Mesenchymal stem cell (in vitro differentiated cells and primary cell): ENCODE data around the gene E2F4.

Source experiments
- DNase-seq: peaks from one replicate; pipeline ENCODE4 v3.0.0-alpha.2; 2013
- H2AFZ ChIP-seq: one replicate; pipeline ENCODE4 v1.6.1; 2013; ENCODE audit warnings: low read depth, mild to moderate bottlenecking, control low read depth, inconsistent platforms, low read length, moderate library complexity
- H2AK5ac ChIP-seq: 2 replicates; pipeline ENCODE4 v1.6.1; 2013; ENCODE audit warnings: low read length, moderate library complexity, mild to moderate bottlenecking, inconsistent platforms; ENCODE audit not compliant: severe bottlenecking
- H2BK120ac ChIP-seq: one replicate; pipeline ENCODE4 v1.6.1; 2013; ENCODE audit warnings: low read depth, mild to moderate bottlenecking, inconsistent platforms, low read length, moderate library complexity
- H2BK12ac ChIP-seq, 2 experiments: one replicate each; pipeline ENCODE4 v1.6.1; 2013; ENCODE audit warnings: inconsistent platforms in 2 of 2, low read length in 2 of 2, mild to moderate bottlenecking in 2 of 2, moderate library complexity in 2 of 2, control low read depth in 1 of 2
- H2BK15ac ChIP-seq: one replicate; pipeline ENCODE4 v1.6.1; 2013; ENCODE audit warnings: mild to moderate bottlenecking, low read depth, inconsistent platforms; ENCODE audit not compliant: poor library complexity, severe bottlenecking
- H2BK5ac ChIP-seq: 2 replicates; pipeline ENCODE4 v1.6.1; 2013; ENCODE audit warnings: low read depth, mild to moderate bottlenecking, low read length, control low read depth, inconsistent platforms; ENCODE audit not compliant: poor library complexity, severe bottlenecking
- H3K14ac ChIP-seq, 2 experiments: one replicate each; pipeline ENCODE4 v1.6.1; 2013; ENCODE audit warnings: inconsistent platforms in 2 of 2, low read length in 2 of 2, control low read depth in 1 of 2, mild to moderate bottlenecking in 1 of 2, moderate library complexity in 1 of 2
- H3K18ac ChIP-seq, 2 experiments: one replicate each; pipeline ENCODE4 v1.6.1; 2013; ENCODE audit warnings: inconsistent platforms in 2 of 2, low read length in 2 of 2, control low read depth in 1 of 2, low read depth in 1 of 2, mild to moderate bottlenecking in 1 of 2
- H3K23ac ChIP-seq, 2 experiments: one replicate each; pipeline ENCODE4 v1.6.1; 2013; ENCODE audit warnings: inconsistent platforms in 2 of 2, low read length in 2 of 2, mild to moderate bottlenecking in 2 of 2, moderate library complexity in 2 of 2, control low read depth in 1 of 2
- H3K27ac ChIP-seq: 2 replicates; pipeline ENCODE4 v1.5.1; 2013; ENCODE audit warnings: mild to moderate bottlenecking, moderate library complexity, low read length, control low read depth, inconsistent platforms; ENCODE audit not compliant: poor library complexity, severe bottlenecking
- H3K27me3 ChIP-seq, 2 experiments: 2 replicates each; pipeline versions ENCODE4 v1.6.1 to v1.7.0; 2013; ENCODE audit warnings: low read length in 2 of 2, mild to moderate bottlenecking in 2 of 2, moderate library complexity in 2 of 2, control low read depth in 1 of 2, inconsistent platforms in 1 of 2; ENCODE audit not compliant: control insufficient read depth in 1 of 2, insufficient read depth in 1 of 2
- H3K36me3 ChIP-seq, 2 experiments: 2 replicates each; pipeline versions ENCODE4 v1.6.1 to v1.7.0; 2013; ENCODE audit warnings: low read length in 2 of 2, control low read depth in 1 of 2, inconsistent platforms in 1 of 2, low read depth in 1 of 2, mild to moderate bottlenecking in 1 of 2; ENCODE audit not compliant: insufficient read depth in 2 of 2, control insufficient read depth in 1 of 2
- H3K4ac ChIP-seq, 2 experiments: one replicate each; pipeline ENCODE4 v1.6.1; 2013; ENCODE audit warnings: inconsistent platforms in 2 of 2, low read length in 2 of 2, mild to moderate bottlenecking in 2 of 2, moderate library complexity in 2 of 2, control low read depth in 1 of 2, low read depth in 1 of 2
- H3K4me1 ChIP-seq: 2 replicates; pipeline ENCODE4 v1.6.1; 2013; ENCODE audit warnings: low read depth, low read length, control low read depth; ENCODE audit not compliant: control insufficient read depth, insufficient read depth
- H3K4me2 ChIP-seq: 2 replicates; pipeline ENCODE4 v1.6.1; 2013; ENCODE audit warnings: low read length, mild to moderate bottlenecking, inconsistent platforms; ENCODE audit not compliant: poor library complexity, severe bottlenecking
- H3K4me3 ChIP-seq, 2 experiments: 2 replicates each; pipeline versions ENCODE4 v1.5.1 to v1.7.0; 2013; ENCODE audit warnings: low read length in 2 of 2, mild to moderate bottlenecking in 2 of 2, control low read depth in 1 of 2, low read depth in 1 of 2; ENCODE audit not compliant: insufficient read depth in 1 of 2
- H3K79me1 ChIP-seq: replicated peaks from 2 replicates; pipeline ENCODE4 v1.6.1; 2013; ENCODE audit warnings: mild to moderate bottlenecking, control low read depth, low read length, inconsistent platforms; ENCODE audit not compliant: poor library complexity, severe bottlenecking
- H3K9ac ChIP-seq: 2 replicates; pipeline ENCODE4 v1.7.0; 2013; ENCODE audit warnings: mild to moderate bottlenecking, low read length, moderate library complexity
- H3K9me3 ChIP-seq: 2 replicates; pipeline ENCODE4 v1.7.0; 2013; ENCODE audit warnings: mild to moderate bottlenecking, low read length; ENCODE audit not compliant: control insufficient read depth
- H4K8ac ChIP-seq: one replicate; pipeline ENCODE4 v1.6.1; 2013; ENCODE audit warnings: inconsistent platforms, mild to moderate bottlenecking, low read length, moderate library complexity
- H4K91ac ChIP-seq: one replicate; pipeline ENCODE4 v1.6.1; 2013; ENCODE audit warnings: mild to moderate bottlenecking, low read length, inconsistent platforms
- WGBS: methylation state at CpG from one replicate; pipeline ENCODE4 v1.1.7; 2013; ENCODE audit warnings: mixed read lengths; 5-methylcytosine and 5-hydroxymethylcytosine counted together

Gene E2F4

GRCh38 chr16:67183284-67183626 lies 8.7 kb upstream of the E2F4 start:
- no peak overlapping the region for H4K91ac ChIP-seq
- WGBS, result 4% methylated on average over 11 of the region's 11 CpGs
- no peak overlapping the region for H3K14ac ChIP-seq
- H3K27me3 ChIP-seq, result no peaks in the 10 kb centered on the region
- H3K9me3 ChIP-seq, result no peaks in the 10 kb centered on the region
- H2BK120ac ChIP-seq, result no peak overlapping the region
- H3K4me1 ChIP-seq, result peaks cover 35% of the 10 kb centered on the region
- H3K4me2 ChIP-seq, result peak overlapping the region; percentile 64
- peak overlapping the region in 1 of 2 experiments; percentile 19 for H3K4ac ChIP-seq
- no peak for DNase-seq
- no peak overlapping the region for H4K8ac ChIP-seq
- H3K9ac ChIP-seq, result peak overlapping the region; percentile 89
- no peak overlapping the region for H2AFZ ChIP-seq
- H3K23ac ChIP-seq, result no peak overlapping the region
- H2BK12ac ChIP-seq, result no peak overlapping the region
- no peak overlapping the region for H3K27ac ChIP-seq
- no peak overlapping the region for H2AK5ac ChIP-seq
- no peak overlapping the region for H2BK5ac ChIP-seq
- H3K79me1 ChIP-seq, result peaks cover 24% of the 10 kb centered on the region
- peaks cover 0 to 15% of the 10 kb centered on the region in 2 experiments for H3K36me3 ChIP-seq
- peak overlapping the region; percentile 50 to 82 for H3K4me3 ChIP-seq
- H2BK15ac ChIP-seq, result peak overlapping the region; percentile 8
- no peak overlapping the region for H3K18ac ChIP-seq

- peak within 1 kb of the TSS in 1 of 2 experiments; percentile 80 for H2BK12ac ChIP-seq
- under 1% methylated on average over 74 of the region's 77 CpGs for WGBS
- peak within 1 kb of the TSS; percentile 83 for H2AFZ ChIP-seq
- H2BK120ac ChIP-seq, result peak within 1 kb of the TSS; percentile 78
- H3K27ac ChIP-seq, result no peak within 1 kb of the TSS
- H3K14ac ChIP-seq, result peak within 1 kb of the TSS in 1 of 2 experiments; percentile 91
- H3K9me3 ChIP-seq, result no peaks in the 10 kb centered on the region
- H3K23ac ChIP-seq, result peak within 1 kb of the TSS in 1 of 2 experiments; percentile 2
- peak within 1 kb of the TSS; percentile 97 for H4K91ac ChIP-seq
- H3K79me1 ChIP-seq, result peaks cover 24% of the 10 kb centered on the region
- peak within 1 kb of the TSS; percentile 94 to 97 for H3K18ac ChIP-seq
- H3K4ac ChIP-seq, result peak within 1 kb of the TSS; percentile 75 to 92
- H3K9ac ChIP-seq, result peak within 1 kb of the TSS; percentile 89
- H3K4me2 ChIP-seq, result peak within 1 kb of the TSS; percentile 99
- H3K4me3 ChIP-seq, result peak within 1 kb of the TSS; percentile 82 to 89
- H4K8ac ChIP-seq, result peak within 1 kb of the TSS; percentile 95
- DNase-seq, result peak; percentile 99
- peaks cover 31% of the 10 kb centered on the region for H3K4me1 ChIP-seq
- H2AK5ac ChIP-seq, result no peak within 1 kb of the TSS
- H3K36me3 ChIP-seq, result peaks cover 0 to 15% of the 10 kb centered on the region in 2 experiments
- peak within 1 kb of the TSS; percentile 97 for H2BK15ac ChIP-seq
- H2BK5ac ChIP-seq, result peak within 1 kb of the TSS; percentile 74
- H3K27me3 ChIP-seq, result no peaks in the 10 kb centered on the region
Measured at GRCh38 chr16:67183627-67184452, 8.1 kb upstream of the E2F4 start, which contains the start of gene MATCAP1. MATCAP1 (minus strand) TSS chr16:67183963; CDS start chr16:67180610, 3,353 bp downstream.

DNA sequence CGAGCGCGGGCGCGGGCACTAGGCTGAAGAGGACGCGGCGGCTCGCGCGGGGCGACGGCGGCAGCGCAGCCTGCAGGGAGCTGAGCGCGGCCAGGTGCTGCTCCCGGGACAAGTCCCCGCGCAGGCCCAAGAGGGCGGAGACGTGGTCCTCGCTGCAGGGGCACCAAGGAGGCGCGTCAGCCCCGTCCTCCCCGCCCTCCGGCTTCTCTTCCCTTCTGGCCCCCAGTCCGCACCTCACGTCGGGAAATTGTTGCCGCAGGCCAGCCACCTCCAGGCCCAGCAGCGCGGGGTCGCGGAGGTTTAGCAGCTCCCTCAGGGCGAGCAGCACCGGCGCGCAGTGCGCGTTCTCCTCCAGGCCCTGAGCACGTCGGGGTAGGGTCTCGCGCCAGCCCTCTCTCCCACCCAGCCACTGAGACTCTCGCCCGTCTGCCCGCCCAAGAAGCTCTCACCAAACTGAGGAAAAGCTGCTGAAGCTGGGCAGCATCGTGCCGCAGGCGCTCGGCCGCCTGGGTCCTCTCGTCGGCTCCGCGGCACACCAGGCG lies 7.4 kb upstream of the E2F4 start:
- Histone ChIP-seq H3K27me3 (no peaks in the 10 kb centered on the region), H3K27ac (no peak overlapping the region), H4K91ac (peak overlapping the region; percentile 10), H3K79me1 (peaks cover 21% of the 10 kb centered on the region), H2BK12ac (no peak overlapping the region), H2BK5ac (no peak overlapping the region), H3K4ac (no peak overlapping the region), H3K4me1 (peaks cover 29% of the 10 kb centered on the region), H3K23ac (peak overlapping the region in 1 of 2 experiments; percentile 2), H2BK15ac (no peak overlapping the region), H3K18ac (peak overlapping the region in 1 of 2 experiments; percentile 54), H2AFZ (peak overlapping the region; percentile 83), H4K8ac (no peak overlapping the region), H3K36me3 (peaks cover 0 to 12% of the 10 kb centered on the region in 2 experiments), H3K4me2 (peak overlapping the region; percentile 99), H2AK5ac (no peak overlapping the region), H3K4me3 (peak overlapping the region; percentile 82 to 89), H3K9me3 (no peaks in the 10 kb centered on the region), H3K9ac (peak overlapping the region; percentile 89), H2BK120ac (no peak overlapping the region), H3K14ac (peak overlapping the region in 1 of 2 experiments; percentile 38)
- WGBS, result 16% methylated on average over 42 of the region's 59 CpGs
- no peak for DNase-seq

DNA sequence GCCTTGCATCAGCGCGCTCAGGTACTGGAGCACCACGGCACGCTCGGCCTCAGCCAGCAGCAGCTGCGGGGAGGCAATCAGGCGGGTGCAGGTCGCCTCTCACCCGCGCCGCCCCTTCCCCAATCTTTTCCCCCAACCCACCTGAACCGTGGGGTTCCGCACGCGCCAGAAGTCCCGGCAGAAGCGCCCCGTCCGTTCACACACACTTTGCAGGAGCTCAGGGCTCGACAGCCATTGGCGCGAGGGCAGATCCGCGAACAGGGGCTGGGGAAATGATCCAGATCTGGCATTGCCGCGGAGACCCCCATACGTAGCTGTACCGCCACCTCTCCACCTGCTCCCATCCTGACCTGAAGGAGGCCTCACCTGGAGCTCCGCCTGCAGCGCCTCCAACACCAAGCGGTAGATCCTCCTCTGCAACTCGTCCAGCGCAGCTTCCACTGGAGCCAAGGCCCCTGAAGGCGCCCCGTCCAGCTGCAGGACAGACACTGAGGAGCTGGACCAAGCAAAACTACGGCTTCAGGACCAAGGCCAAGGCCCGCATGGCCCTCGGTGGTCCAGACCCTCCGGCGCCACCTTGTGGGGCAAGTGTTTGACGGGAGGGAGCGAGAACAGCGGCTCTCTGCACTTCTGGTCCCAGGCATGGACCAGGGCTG lies 6.8 kb upstream of the E2F4 start:
- H3K27me3 ChIP-seq, result no peaks in the 10 kb centered on the region
- peaks cover 28% of the 10 kb centered on the region for H3K4me1 ChIP-seq
- H3K4ac ChIP-seq, result no peak overlapping the region
- H2BK120ac ChIP-seq, result no peak overlapping the region
- no peak overlapping the region for H3K4me2 ChIP-seq
- H3K18ac ChIP-seq, result no peak overlapping the region
- H3K23ac ChIP-seq, result peak overlapping the region in 1 of 2 experiments; percentile 2
- H2AFZ ChIP-seq, result no peak overlapping the region
- H4K8ac ChIP-seq, result no peak overlapping the region
- no peak overlapping the region for H2AK5ac ChIP-seq
- no peak overlapping the region for H3K14ac ChIP-seq
- DNase-seq, result peak; percentile 93
- H2BK5ac ChIP-seq, result no peak overlapping the region
- peak overlapping the region in 1 of 2 experiments; percentile 82 for H3K4me3 ChIP-seq
- no peak overlapping the region for H4K91ac ChIP-seq
- H2BK15ac ChIP-seq, result no peak overlapping the region
- H3K36me3 ChIP-seq, result peaks cover 0 to 6% of the 10 kb centered on the region in 2 experiments
- peaks cover 16% of the 10 kb centered on the region for H3K79me1 ChIP-seq
- 23% methylated on average over 43 of the region's 43 CpGs for WGBS
- H3K27ac ChIP-seq, result no peak overlapping the region
- H3K9ac ChIP-seq, result peak overlapping the region; percentile 31
- no peaks in the 10 kb centered on the region for H3K9me3 ChIP-seq
- H2BK12ac ChIP-seq, result no peak overlapping the region
